ENCODE measurements around the gene CRYL1. TPM values are rescaled to one million over a fixed set of nuclear protein-coding genes. Genes with fewer than 3 reads are reported as not detected.

The CRYL1 gene
- total and polyA plus RNA-seq, 9 of the 15 experiments (the other 6 are each of a cell fraction or from before 2014, with no cell fraction given) = 1.0 to 6.9 (median 2.4) TPM

GRCh38 chr13:20373861-20374260 lies 151.8 kb downstream of the CRYL1 start (continued):
- TF ChIP-seq, protein P1, sequence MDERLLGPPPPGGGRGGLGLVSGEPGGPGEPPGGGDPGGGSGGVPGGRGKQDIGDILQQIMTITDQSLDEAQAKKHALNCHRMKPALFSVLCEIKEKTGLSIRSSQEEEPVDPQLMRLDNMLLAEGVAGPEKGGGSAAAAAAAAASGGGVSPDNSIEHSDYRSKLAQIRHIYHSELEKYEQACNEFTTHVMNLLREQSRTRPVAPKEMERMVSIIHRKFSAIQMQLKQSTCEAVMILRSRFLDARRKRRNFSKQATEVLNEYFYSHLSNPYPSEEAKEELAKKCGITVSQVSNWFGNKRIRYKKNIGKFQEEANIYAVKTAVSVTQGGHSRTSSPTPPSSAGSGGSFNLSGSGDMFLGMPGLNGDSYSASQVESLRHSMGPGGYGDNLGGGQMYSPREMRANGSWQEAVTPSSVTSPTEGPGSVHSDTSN (CRISPR knock-in tag; IDR thresholded peaks at IDR 0.05; ENCODE audit: low read depth) = no peak
- TF ChIP-seq, protein P1 (tag; conservative IDR thresholded peaks at IDR 0.05; ENCODE audit: low read depth) = no peak
- TF ChIP-seq, protein P2, sequence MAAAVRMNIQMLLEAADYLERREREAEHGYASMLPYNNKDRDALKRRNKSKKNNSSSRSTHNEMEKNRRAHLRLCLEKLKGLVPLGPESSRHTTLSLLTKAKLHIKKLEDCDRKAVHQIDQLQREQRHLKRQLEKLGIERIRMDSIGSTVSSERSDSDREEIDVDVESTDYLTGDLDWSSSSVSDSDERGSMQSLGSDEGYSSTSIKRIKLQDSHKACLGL (CRISPR knock-in tag; IDR thresholded peaks at IDR 0.05; ENCODE audit: borderline replicate concordance, poor library complexity, severe bottlenecking) = no peak
- no peak for TF ChIP-seq ZC3H11A (IDR thresholded peaks at IDR 0.05; ENCODE audit: low read depth, low read length)

DNA sequence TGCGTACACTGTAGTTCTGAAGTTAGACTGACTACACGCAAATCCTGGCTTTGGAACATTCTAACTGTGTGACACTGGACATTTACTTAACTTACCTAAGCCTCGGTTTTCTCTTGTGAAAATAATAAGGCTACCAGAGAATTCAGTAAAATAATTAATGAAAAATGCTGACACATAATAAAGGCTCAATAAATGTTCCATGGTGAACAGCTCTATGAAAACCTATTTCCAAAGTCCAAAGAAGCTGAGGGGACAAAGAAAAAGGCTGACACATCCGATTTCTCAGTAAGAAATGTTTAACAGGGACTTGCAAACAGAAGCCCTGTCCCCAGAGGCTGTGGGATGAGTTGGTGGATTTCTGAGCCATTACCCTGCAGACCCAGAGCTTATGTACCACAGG lies 153.8 kb downstream of the CRYL1 start:
- BruUV-seq (replicated peaks) = no TSS peak
- TF ChIP-seq DMBX1 (CRISPR knock-in tag; IDR thresholded peaks at IDR 0.05; ENCODE audit: borderline replicate concordance) (no peak), MITF (IDR thresholded peaks at IDR 0.05) (no peak), KDM4B (IDR thresholded peaks at IDR 0.05; ENCODE audit: borderline replicate concordance in 2 of 2, low read depth in 1 of 2) (no peak)
- TF ChIP-seq, protein P3, sequence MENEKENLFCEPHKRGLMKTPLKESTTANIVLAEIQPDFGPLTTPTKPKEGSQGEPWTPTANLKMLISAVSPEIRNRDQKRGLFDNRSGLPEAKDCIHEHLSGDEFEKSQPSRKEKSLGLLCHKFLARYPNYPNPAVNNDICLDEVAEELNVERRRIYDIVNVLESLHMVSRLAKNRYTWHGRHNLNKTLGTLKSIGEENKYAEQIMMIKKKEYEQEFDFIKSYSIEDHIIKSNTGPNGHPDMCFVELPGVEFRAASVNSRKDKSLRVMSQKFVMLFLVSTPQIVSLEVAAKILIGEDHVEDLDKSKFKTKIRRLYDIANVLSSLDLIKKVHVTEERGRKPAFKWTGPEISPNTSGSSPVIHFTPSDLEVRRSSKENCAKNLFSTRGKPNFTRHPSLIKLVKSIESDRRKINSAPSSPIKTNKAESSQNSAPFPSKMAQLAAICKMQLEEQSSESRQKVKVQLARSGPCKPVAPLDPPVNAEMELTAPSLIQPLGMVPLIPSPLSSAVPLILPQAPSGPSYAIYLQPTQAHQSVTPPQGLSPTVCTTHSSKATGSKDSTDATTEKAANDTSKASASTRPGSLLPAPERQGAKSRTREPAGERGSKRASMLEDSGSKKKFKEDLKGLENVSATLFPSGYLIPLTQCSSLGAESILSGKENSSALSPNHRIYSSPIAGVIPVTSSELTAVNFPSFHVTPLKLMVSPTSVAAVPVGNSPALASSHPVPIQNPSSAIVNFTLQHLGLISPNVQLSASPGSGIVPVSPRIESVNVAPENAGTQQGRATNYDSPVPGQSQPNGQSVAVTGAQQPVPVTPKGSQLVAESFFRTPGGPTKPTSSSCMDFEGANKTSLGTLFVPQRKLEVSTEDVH (IDR thresholded peaks at IDR 0.05; ENCODE audit: low read depth, partially characterized antibody) = no peak
- TF ChIP-seq, protein P4, sequence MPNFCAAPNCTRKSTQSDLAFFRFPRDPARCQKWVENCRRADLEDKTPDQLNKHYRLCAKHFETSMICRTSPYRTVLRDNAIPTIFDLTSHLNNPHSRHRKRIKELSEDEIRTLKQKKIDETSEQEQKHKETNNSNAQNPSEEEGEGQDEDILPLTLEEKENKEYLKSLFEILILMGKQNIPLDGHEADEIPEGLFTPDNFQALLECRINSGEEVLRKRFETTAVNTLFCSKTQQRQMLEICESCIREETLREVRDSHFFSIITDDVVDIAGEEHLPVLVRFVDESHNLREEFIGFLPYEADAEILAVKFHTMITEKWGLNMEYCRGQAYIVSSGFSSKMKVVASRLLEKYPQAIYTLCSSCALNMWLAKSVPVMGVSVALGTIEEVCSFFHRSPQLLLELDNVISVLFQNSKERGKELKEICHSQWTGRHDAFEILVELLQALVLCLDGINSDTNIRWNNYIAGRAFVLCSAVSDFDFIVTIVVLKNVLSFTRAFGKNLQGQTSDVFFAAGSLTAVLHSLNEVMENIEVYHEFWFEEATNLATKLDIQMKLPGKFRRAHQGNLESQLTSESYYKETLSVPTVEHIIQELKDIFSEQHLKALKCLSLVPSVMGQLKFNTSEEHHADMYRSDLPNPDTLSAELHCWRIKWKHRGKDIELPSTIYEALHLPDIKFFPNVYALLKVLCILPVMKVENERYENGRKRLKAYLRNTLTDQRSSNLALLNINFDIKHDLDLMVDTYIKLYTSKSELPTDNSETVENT (CRISPR knock-in tag; IDR thresholded peaks at IDR 0.05) = no peak

More for the DNA sequence above, 153.8 kb downstream of the CRYL1 start:
- H3K36me3 ChIP-seq (ENCODE audit: control insufficient read depth, insufficient read depth, low read length) = no peaks in the 10 kb centered on the region
- H3K27ac ChIP-seq (ENCODE audit: extremely low read depth, low read depth, low read length) = no peak overlapping the region
- POLR2A ChIA-PET = interaction anchor here (0.7 kb wide), 1 partner anchor 104 kb away, joined by 3 read pairs; no protein-coding TSS in a partner anchor
- WGBS (ENCODE audit: insufficient coverage, low coverage, missing lambda C conversion rate) = 0% methylated on average over 4 of the region's 4 CpGs
- H3K9ac ChIP-seq (ENCODE audit: insufficient read depth in 1 of 2, low read depth in 2 of 2, low read length in 2 of 2) = no peak overlapping the region
- CTCF ChIA-PET (ENCODE audit: low intra/inter-chr PET ratio) = no interaction called here
- H3K27me3 ChIP-seq (ENCODE audit: control insufficient read depth in 2 of 2, insufficient read depth in 2 of 2, low read length in 2 of 2) = no peaks in the 10 kb centered on the region; a peak in 1 of 5 replicates
- FAIRE-seq = no peak
- no peak overlapping the region for H2AFZ ChIP-seq (ENCODE audit: low read depth, low read length)
- DNase-seq (ENCODE audit: extremely low read depth in 1 of 4, low spot score in 3 of 4) = no peak
- no peaks in the 10 kb centered on the region for H3K79me2 ChIP-seq (ENCODE audit: control insufficient read depth, insufficient read depth, low read length)
- no peaks in the 10 kb centered on the region for H3K9me3 ChIP-seq (replicated peaks; ENCODE audit: control insufficient read depth, insufficient read depth, low read depth, low read length)
- no peak overlapping the region for H3K4me2 ChIP-seq (ENCODE audit: insufficient read depth, low read length)
- no peak overlapping the region for H3K4me3 ChIP-seq
- ATAC-seq = no peak
- no peaks in the 10 kb centered on the region for H4K20me1 ChIP-seq (replicated peaks; ENCODE audit: control insufficient read depth, insufficient read depth, low read length)
- no peaks in the 10 kb centered on the region for H3K9me1 ChIP-seq (ENCODE audit: control insufficient read depth, insufficient read depth, low read length)
- in situ Hi-C loops (cut with MboI) (no loop called here), intact Hi-C loops (cut with micrococcal nuclease) (no loop called here)
- no peaks in the 10 kb centered on the region for H3K4me1 ChIP-seq (replicated peaks in 1 of 2; ENCODE audit: control insufficient read depth in 2 of 2, insufficient read depth in 2 of 2, low read length in 2 of 2)

Measured in K562 (cell line).